Astrocyte of the cerebellum (primary cell): ENCODE data around the gene IKZF3.

ENCODE experiments used
- DNase-seq: peaks from one replicate; pipeline ENCODE4 v3.0.0-alpha.2; 2011; ENCODE audit warnings: low read depth
- H3K4me3 ChIP-seq: 2 replicates; pipeline ENCODE4 v1.5.1; 2011; ENCODE audit warnings: mild to moderate bottlenecking, low read depth, low read length, moderate library complexity
- CTCF ChIP-seq: IDR thresholded peaks from 2 replicates; pipeline ENCODE4 v1.5.1; 2012; ENCODE audit warnings: low read length, low read depth, moderate library complexity, mild to moderate bottlenecking; ENCODE audit errors: missing control alignments
- in situ Hi-C: cut with HindIII; loops from 2 replicates; pipeline ENCODE4 v1.10.0; 2017; ENCODE audit warnings: low sequenced_read_pairs

IKZF3 gene

GRCh38 chr17:39787041-39787440 lies 77.1 kb downstream of the IKZF3 start:
- no peak for DNase-seq
- in situ Hi-C loops = loop anchor here (10.0 kb wide), 1 partner anchor 212 kb away; no protein-coding TSS in a partner anchor
- TF ChIP-seq CTCF = no peak
- H3K4me3 ChIP-seq = no peak overlapping the region

GRCh38 chr17:39782980-39783379 lies 81.1 kb downstream of the IKZF3 start:
- H3K4me3 ChIP-seq = no peak overlapping the region
- in situ Hi-C loops = loop anchor here (10.0 kb wide), 1 partner anchor 208 kb away; no protein-coding TSS in a partner anchor
- no peak for TF ChIP-seq CTCF
- no peak for DNase-seq

GRCh38 chr17:39782481-39782880 lies 81.6 kb downstream of the IKZF3 start:
- no peak for DNase-seq
- in situ Hi-C loops = loop anchor here (10.0 kb wide), 1 partner anchor 208 kb away; no protein-coding TSS in a partner anchor
- TF ChIP-seq CTCF = no peak
- H3K4me3 ChIP-seq = no peak overlapping the region

- DNase-seq = no peak
- no peak overlapping the region for H3K4me3 ChIP-seq
- no peak for TF ChIP-seq CTCF
- in situ Hi-C loops = loop anchor here (10.0 kb wide), 1 partner anchor 207 kb away; no protein-coding TSS in a partner anchor
Measured at GRCh38 chr17:39781861-39782213, 82.3 kb downstream of the IKZF3 start.

- in situ Hi-C loops = loop anchor here (10.0 kb wide), 1 partner anchor 206 kb away; no protein-coding TSS in a partner anchor
- no peak for TF ChIP-seq CTCF
- H3K4me3 ChIP-seq = no peak overlapping the region
- no peak for DNase-seq
Measured at GRCh38 chr17:39781031-39781860, 82.9 kb downstream of the IKZF3 start.

- in situ Hi-C loops = no loop called here
- no peak for TF ChIP-seq CTCF
- H3K4me3 ChIP-seq = no peak overlapping the region
- DNase-seq = no peak
Measured at GRCh38 chr17:39777534-39778365, 86.4 kb downstream of the IKZF3 start.
